Prostate gland (tissue), 2 donors: ENCODE data around the gene MAOA. TPM values are rescaled to one million over a fixed set of nuclear protein-coding genes. Genes with fewer than 3 reads are reported as not detected.
A peak's percentile ranks its signal among the peaks of the same experiment; 100 is the strongest.

Source experiments
- DNase-seq: peaks from one replicate; pipeline ENCODE4 v3.0.0-alpha.2; 2019; ENCODE audit warnings: low spot score
- H3K27ac ChIP-seq, 2 donors: fragments of 200-600 bp; sonication (generic); 2 replicates each; pipeline ENCODE4 v1.5.1; 2017 to 2019
- H3K27me3 ChIP-seq: fragments of 200-600 bp; sonication (generic); replicated peaks from 2 replicates; pipeline ENCODE4 v1.5.1; 2019; ENCODE audit not compliant: insufficient read depth
- H3K36me3 ChIP-seq, 2 donors: fragments of 200-600 bp; sonication (generic); 1 replicate in 1 of 2; 2 replicates in 1 of 2; pipeline versions ENCODE4 v1.5.1 to v1.8.1; 2017 to 2019
- H3K4me1 ChIP-seq: fragments of 200-600 bp; sonication (generic); replicated peaks from 2 replicates; pipeline ENCODE4 v1.5.1; 2019
- H3K4me3 ChIP-seq, 2 donors: fragments of 200-600 bp; sonication (generic); 2 replicates each; pipeline ENCODE4 v1.5.1; 2017 to 2019
- H3K9me3 ChIP-seq: fragments of 200-600 bp; sonication (generic); 2 replicates; pipeline ENCODE4 v1.5.1; 2017
- CTCF ChIP-seq, 4 experiments: fragments of 200-600 bp in 2 of 4; fragments of 450-650 bp in 2 of 4; sonication (generic) in 2 of 4; IDR thresholded peaks; 1 replicate in 3 of 4; 2 replicates in 1 of 4; pipeline ENCODE4 v1.5.1; 2016 to 2019; ENCODE audit warnings: antibody characterized with exemption in 4 of 4, mild to moderate bottlenecking in 2 of 4, moderate library complexity in 2 of 4
- POLR2A ChIP-seq: fragments of 450-650 bp; IDR thresholded peaks from one replicate; pipeline ENCODE4 v1.6.1; 2016; ENCODE audit warnings: antibody characterized with exemption, mild to moderate bottlenecking
- POLR2AphosphoS5 ChIP-seq: sonication (generic); formaldehyde crosslinking; IDR thresholded peaks from one replicate; pipeline ENCODE4 v1.6.1; 2017; ENCODE audit warnings: antibody characterized with exemption
- WGBS: methylation state at CpG from one replicate; pipeline ENCODE4 v1.1.5; 2018; 5-methylcytosine and 5-hydroxymethylcytosine counted together
- intact Hi-C: fragments of 100-400 bp; cut with DNase I; formaldehyde crosslinking; loops from one replicate; pipeline ENCODE4 v1.14.2; 2022
- total RNA-seq, 2 donors: library from RNA; depleted of rRNA; stranded (reverse); fragments of >200 nt; gene quantifications; one replicate each; pipeline ENCODE4 v1.1.0, GENCODE V29; 2016

The MAOA gene
- total RNA-seq, 2 donors from 2014 or later = 70.7 to 230 TPM

- H3K27ac ChIP-seq = no peak overlapping the region
Measured at GRCh38 chrX:43643662-43644061, 12.4 kb upstream of the MAOA start.

GRCh38 chrX:43644124-43644701 lies 11.9 kb upstream of the MAOA start:
- Histone ChIP-seq H3K27ac (no peak overlapping the region), H3K27me3 (no peaks in the 10 kb centered on the region), H3K36me3 (no peaks in the 10 kb centered on the region), H3K9me3 (no peaks in the 10 kb centered on the region), H3K4me1 (no peaks in the 10 kb centered on the region), H3K4me3 (no peak overlapping the region)
- no peak for DNase-seq
- TF ChIP-seq POLR2A (no peak), CTCF (IDR thresholded peaks at IDR 0.05) (no peak), POLR2AphosphoS5 (no peak)
- intact Hi-C loops = no loop called here
- 43% methylated on average over 3 of the region's 3 CpGs for WGBS

More at GRCh38 chrX:43643662-43644061, 12.4 kb upstream of the MAOA start:
- TF ChIP-seq POLR2A = no peak
- no peak for TF ChIP-seq POLR2AphosphoS5
- TF ChIP-seq CTCF (IDR thresholded peaks at IDR 0.05) = no peak
- no peak for DNase-seq
- no peaks in the 10 kb centered on the region for H3K36me3 ChIP-seq
- intact Hi-C loops = no loop called here
- H3K27me3 ChIP-seq = no peaks in the 10 kb centered on the region
- no peak overlapping the region for H3K4me3 ChIP-seq
- H3K9me3 ChIP-seq = no peaks in the 10 kb centered on the region
- H3K4me1 ChIP-seq = no peaks in the 10 kb centered on the region

GRCh38 chrX:43646800-43647199 lies 9.3 kb upstream of the MAOA start:
- H3K4me1 ChIP-seq = no peaks in the 10 kb centered on the region
- TF ChIP-seq POLR2AphosphoS5 (no peak), CTCF (IDR thresholded peaks at IDR 0.05) (no peak), POLR2A (no peak)
- no peak overlapping the region for H3K4me3 ChIP-seq
- intact Hi-C loops = no loop called here
- 40% methylated on average over 3 of the region's 3 CpGs for WGBS
- H3K27me3 ChIP-seq = no peaks in the 10 kb centered on the region
- no peak for DNase-seq
- H3K36me3 ChIP-seq = no peaks in the 10 kb centered on the region
- H3K9me3 ChIP-seq = no peaks in the 10 kb centered on the region
- no peak overlapping the region for H3K27ac ChIP-seq

GRCh38 chrX:43654431-43655150 lies 1.5 kb upstream of the MAOA start:
- 2% methylated on average over 41 of the region's 57 CpGs for WGBS

More at GRCh38 chrX:43654431-43655150, 1.5 kb upstream of the MAOA start:
- H3K9me3 ChIP-seq = no peaks in the 10 kb centered on the region
- DNase-seq = peak; percentile 87
- intact Hi-C loops = loop anchor here (5.0 to 10.0 kb wide), 2 partner anchors 90 to 98 kb away; no protein-coding TSS in a partner anchor
- no peaks in the 10 kb centered on the region for H3K27me3 ChIP-seq
- H3K4me3 ChIP-seq = peak overlapping the region; percentile 54 to 56
- H3K27ac ChIP-seq = peak overlapping the region; percentile 84 to 85
- peak; percentile 90 for TF ChIP-seq POLR2A
- TF ChIP-seq CTCF (IDR thresholded peaks at IDR 0.05) = peak in 1 of 4 experiments; percentile 25
- TF ChIP-seq POLR2AphosphoS5 = peak; percentile 92
- H3K36me3 ChIP-seq = no peaks in the 10 kb centered on the region
- H3K4me1 ChIP-seq = no peaks in the 10 kb centered on the region
